ENCODE results near the gene PPDPF. TPM values are rescaled to one million over a fixed set of nuclear protein-coding genes. Genes with fewer than 3 reads are reported as not detected.

PPDPF gene
- total RNA-seq, 1 experiment from 2014 or later: 245 TPM

DNA sequence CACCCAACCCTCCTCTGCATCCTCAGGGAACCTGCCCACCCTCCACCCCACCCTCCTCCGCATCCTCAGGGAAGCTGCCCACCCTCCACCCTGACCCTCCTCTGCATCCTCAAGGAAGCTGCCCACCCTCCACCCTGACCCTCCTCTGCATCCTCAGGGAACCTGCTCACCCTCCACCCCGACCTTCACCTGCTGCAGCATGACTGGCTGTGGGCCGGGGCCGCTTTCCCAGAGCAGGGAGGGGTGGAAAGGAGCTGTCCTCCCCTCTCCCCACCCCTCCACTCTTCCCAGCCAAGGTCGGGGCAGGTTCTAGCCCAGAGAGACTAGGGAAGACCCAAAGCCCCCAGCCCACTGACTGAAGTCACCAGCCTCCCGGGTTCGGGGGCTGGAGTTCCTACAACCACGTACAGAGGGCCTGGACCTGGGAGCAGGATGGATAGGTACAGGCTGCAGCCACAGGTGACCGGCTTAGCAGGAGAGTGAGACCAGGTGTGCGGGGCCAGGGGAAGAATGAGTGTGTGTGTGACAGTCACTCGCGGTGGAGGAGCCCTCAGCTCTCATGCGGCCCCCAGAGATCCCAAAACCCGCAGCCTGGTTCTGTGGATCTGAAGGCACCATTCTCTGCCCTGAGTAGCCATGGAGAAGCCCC is 33.3 kb upstream of the PPDPF start:
- intact Hi-C loops (cut with micrococcal nuclease): no loop called here
- CTCF ChIA-PET: no interaction called here

DNA sequence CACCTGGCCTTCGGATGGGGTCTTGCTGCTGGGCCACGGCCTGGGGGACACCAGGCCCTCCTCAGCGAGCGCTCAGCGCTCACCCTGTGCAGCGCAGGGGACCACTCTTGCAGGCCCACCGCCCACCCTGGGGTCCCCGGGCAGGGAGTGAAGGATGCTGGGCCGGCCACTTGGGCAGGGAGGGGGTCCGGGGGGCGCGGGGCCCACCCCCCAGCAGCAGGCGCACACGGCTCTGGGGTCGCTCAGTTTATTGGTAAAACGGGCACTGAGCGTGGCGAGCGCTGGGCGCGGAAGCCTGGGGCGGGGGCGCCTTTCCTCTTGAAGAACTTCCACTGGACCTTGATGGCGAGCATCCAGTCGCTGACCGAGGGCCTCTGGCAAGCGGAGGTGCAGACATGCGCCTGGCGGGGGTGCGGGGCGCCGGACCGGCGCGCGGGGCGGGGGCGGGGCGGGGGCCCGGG is 32.8 kb upstream of the PPDPF start:
- no peak overlapping the region for H3K27ac ChIP-seq (ENCODE audit: low read length)
- CTCF ChIA-PET: no interaction called here
- POLR2A ChIA-PET (ENCODE audit: unreplicated experiment): no interaction called here

More for the DNA sequence above, 33.3 kb upstream of the PPDPF start:
- Histone ChIP-seq H3K9ac (ENCODE audit: low read length) (no peak overlapping the region), H3K4me1 (ENCODE audit: insufficient read depth, low read length) (no peaks in the 10 kb centered on the region), H3K4me3 (ENCODE audit: low read length) (no peak overlapping the region), H3K9me2 (replicated peaks; ENCODE audit: low read length) (no peaks in the 10 kb centered on the region), H2AFZ (ENCODE audit: low read length) (no peak overlapping the region), H3K36me3 (ENCODE audit: low read depth, low read length) (peaks cover 11% of the 10 kb centered on the region), H3K27me3 (ENCODE audit: low read length) (no peaks in the 10 kb centered on the region), H3K4me2 (ENCODE audit: low read length) (no peak overlapping the region), H4K20me1 (ENCODE audit: low read length) (no peaks in the 10 kb centered on the region; the same call in 1 of the 2 replicates), H3K9me3 (ENCODE audit: low read length) (no peaks in the 10 kb centered on the region), H3K27ac (ENCODE audit: low read length) (no peak overlapping the region), H3K79me2 (ENCODE audit: low read length) (no peaks in the 10 kb centered on the region), H3F3A (ENCODE audit: low read length, unreplicated experiment) (no peaks in the 10 kb centered on the region)
- no TSS peak for BruUV-seq (replicated peaks)
- DNase-seq: no peak
- TF ChIP-seq EZH2phosphoT487 (IDR thresholded peaks at IDR 0.05; ENCODE audit: borderline replicate concordance, low read length) (no peak), EZH2 (IDR thresholded peaks at IDR 0.05; ENCODE audit: low read length, unreplicated experiment) (no peak)
- TF ChIP-seq, protein P1, sequence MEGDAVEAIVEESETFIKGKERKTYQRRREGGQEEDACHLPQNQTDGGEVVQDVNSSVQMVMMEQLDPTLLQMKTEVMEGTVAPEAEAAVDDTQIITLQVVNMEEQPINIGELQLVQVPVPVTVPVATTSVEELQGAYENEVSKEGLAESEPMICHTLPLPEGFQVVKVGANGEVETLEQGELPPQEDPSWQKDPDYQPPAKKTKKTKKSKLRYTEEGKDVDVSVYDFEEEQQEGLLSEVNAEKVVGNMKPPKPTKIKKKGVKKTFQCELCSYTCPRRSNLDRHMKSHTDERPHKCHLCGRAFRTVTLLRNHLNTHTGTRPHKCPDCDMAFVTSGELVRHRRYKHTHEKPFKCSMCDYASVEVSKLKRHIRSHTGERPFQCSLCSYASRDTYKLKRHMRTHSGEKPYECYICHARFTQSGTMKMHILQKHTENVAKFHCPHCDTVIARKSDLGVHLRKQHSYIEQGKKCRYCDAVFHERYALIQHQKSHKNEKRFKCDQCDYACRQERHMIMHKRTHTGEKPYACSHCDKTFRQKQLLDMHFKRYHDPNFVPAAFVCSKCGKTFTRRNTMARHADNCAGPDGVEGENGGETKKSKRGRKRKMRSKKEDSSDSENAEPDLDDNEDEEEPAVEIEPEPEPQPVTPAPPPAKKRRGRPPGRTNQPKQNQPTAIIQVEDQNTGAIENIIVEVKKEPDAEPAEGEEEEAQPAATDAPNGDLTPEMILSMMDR (conservative IDR thresholded peaks at IDR 0.05; ENCODE audit: low read depth, low read length): no peak
- POLR2A ChIA-PET (ENCODE audit: unreplicated experiment): no interaction called here
- ATAC-seq: no peak; the same call in 1 of the 2 replicates

More for the DNA sequence above, 32.8 kb upstream of the PPDPF start:
- BruUV-seq (replicated peaks): no TSS peak
- Histone ChIP-seq H2AFZ (ENCODE audit: low read length) (no peak overlapping the region), H3K9me2 (replicated peaks; ENCODE audit: low read length) (no peaks in the 10 kb centered on the region), H3K9ac (ENCODE audit: low read length) (no peak overlapping the region), H3K36me3 (ENCODE audit: low read depth, low read length) (peaks cover 17% of the 10 kb centered on the region), H3F3A (ENCODE audit: low read length, unreplicated experiment) (no peaks in the 10 kb centered on the region), H3K9me3 (ENCODE audit: low read length) (no peaks in the 10 kb centered on the region), H3K4me2 (ENCODE audit: low read length) (no peak overlapping the region), H3K4me1 (ENCODE audit: insufficient read depth, low read length) (no peaks in the 10 kb centered on the region), H4K20me1 (ENCODE audit: low read length) (no peaks in the 10 kb centered on the region; the same call in 1 of the 2 replicates), H3K79me2 (ENCODE audit: low read length) (no peaks in the 10 kb centered on the region), H3K27me3 (ENCODE audit: low read length) (no peaks in the 10 kb centered on the region), H3K4me3 (ENCODE audit: low read length) (no peak overlapping the region)
- ATAC-seq (no peak), DNase-seq (no peak)
- intact Hi-C loops (cut with micrococcal nuclease): no loop called here
- TF ChIP-seq EZH2phosphoT487 (IDR thresholded peaks at IDR 0.05; ENCODE audit: borderline replicate concordance, low read length) (no peak), EZH2 (IDR thresholded peaks at IDR 0.05; ENCODE audit: low read length, unreplicated experiment) (no peak)
- TF ChIP-seq, protein P1 (conservative IDR thresholded peaks at IDR 0.05; ENCODE audit: low read depth, low read length): no peak
